GM13977 (cell line): ENCODE data around the gene NANS.
"Not testable (repeated sequence)": the region's sequence is repeated elsewhere in the genome, so short reads cannot be mapped to it uniquely, and the experiment has no call there.

Experiments
- DNase-seq: peaks from one replicate; pipeline ENCODE4 v3.0.0; 2012; ENCODE audit warnings: low spot score
- in situ Hi-C: fragments of 300-500 bp; cut with MboI; formaldehyde crosslinking; loops from one replicate; pipeline ENCODE4 v1.12.0; 2022; ENCODE audit warnings: low sequenced_read_pairs, low pct_unique_long_range_greater_than_20kb, mixed read lengths, inconsistent platforms; ENCODE audit not compliant: unreplicated experiment
- TF ChIP-seq, protein P1 (sequence below): IDR thresholded peaks from 2 replicates; pipeline ENCODE4 v1.5.1; 2012; ENCODE audit warnings: mild to moderate bottlenecking, control low read depth; ENCODE audit not compliant: insufficient read depth; ENCODE audit errors: extremely low read depth, missing control alignments

Gene NANS

DNA sequence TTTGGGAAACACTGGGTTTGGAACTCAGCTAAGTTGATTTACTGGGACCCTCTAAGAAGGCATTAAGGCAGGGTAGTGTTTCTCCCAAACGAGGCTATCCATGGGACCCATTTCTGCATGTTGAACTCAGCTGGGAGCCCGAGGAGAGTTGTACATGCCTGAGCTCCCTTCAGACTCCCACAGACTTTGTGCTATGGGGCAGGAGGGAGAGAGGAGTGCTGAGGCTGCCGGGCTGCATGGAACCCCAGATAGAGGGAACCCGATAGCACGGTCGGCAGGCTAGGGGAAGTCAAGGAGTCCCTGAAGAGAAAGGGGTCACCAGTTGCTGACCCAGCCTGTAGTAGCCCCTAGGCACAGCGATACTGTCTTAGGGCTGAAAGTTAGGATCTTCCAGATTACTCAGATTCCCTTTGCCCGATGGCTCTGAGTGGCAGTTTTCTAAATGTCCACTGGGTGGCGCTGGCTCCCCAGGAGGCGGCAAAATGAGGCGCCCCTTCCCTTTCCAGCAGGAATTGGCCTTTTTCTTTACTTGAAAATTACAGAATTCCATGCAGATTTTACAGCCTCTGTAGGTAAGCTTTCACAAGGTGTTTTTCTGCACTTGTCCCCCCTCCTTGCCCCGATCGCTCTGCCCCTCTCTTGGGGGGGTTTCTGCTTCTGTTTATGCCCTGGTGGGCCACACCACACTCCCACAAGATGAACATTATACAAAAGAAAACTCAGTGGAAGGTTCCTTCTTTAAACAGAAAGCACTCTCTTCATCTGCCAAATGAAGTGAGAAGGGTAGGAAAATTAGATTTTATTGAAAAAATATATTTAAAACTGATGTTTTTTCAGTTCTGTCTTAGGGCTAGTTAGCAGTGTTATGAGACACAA lies 17.8 kb downstream of the NANS start:
- in situ Hi-C loops, result loop anchor here (10.0 kb wide), 1 partner anchor 190 kb away; no protein-coding TSS in a partner anchor
- TF ChIP-seq, protein P1, sequence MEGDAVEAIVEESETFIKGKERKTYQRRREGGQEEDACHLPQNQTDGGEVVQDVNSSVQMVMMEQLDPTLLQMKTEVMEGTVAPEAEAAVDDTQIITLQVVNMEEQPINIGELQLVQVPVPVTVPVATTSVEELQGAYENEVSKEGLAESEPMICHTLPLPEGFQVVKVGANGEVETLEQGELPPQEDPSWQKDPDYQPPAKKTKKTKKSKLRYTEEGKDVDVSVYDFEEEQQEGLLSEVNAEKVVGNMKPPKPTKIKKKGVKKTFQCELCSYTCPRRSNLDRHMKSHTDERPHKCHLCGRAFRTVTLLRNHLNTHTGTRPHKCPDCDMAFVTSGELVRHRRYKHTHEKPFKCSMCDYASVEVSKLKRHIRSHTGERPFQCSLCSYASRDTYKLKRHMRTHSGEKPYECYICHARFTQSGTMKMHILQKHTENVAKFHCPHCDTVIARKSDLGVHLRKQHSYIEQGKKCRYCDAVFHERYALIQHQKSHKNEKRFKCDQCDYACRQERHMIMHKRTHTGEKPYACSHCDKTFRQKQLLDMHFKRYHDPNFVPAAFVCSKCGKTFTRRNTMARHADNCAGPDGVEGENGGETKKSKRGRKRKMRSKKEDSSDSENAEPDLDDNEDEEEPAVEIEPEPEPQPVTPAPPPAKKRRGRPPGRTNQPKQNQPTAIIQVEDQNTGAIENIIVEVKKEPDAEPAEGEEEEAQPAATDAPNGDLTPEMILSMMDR, result peak; percentile 92
- DNase-seq, result peak; percentile 71

DNA sequence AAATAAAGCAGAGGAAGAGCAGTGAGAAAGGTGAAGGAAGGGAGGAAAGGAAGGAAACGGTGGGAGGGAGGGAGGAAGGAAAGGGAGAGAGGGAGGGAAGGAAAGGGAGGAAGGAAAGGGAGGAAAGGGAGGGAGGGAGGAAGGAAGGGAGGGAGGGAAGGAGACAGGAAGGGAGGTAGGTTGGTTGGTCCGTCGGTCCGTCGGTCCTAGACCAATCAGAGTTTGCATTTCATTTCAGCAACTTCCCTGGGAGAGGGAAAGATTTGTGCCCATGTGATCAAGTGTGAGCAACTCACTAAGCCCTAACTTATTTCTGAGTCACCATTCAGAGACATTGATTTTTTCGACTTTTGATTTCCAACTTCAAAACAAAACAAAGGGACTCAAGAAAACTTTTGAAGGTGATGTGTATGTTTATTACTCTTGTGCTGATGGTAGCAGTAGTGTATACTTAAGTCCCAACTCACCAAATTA lies 18.8 kb downstream of the NANS start:
- TF ChIP-seq, protein P1, result no peak
- in situ Hi-C loops, result loop anchor here (10.0 kb wide), 1 partner anchor 189 kb away; no protein-coding TSS in a partner anchor
- no peak for DNase-seq

DNA sequence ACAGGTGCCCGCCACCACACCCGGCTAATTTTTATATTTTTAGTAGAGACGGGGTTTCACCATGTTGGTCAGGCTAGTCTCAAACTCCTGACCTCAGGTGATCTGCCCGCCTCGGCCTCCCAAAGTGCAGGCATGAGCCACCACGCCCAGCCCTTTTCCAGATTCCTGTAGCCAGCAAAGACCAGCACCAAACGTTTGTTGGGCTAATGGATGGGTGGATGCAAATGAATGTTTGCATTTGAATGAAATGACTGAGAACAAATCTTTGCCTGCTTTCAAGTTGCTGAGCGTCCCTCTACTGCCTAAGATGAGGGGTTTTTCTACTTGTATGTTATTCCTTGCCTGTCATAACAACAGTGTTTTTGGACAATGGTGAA lies 20.0 kb downstream of the NANS start:
- DNase-seq, result not testable (repeated sequence)
- in situ Hi-C loops, result loop anchor here (10.0 kb wide), 1 partner anchor 188 kb away; no protein-coding TSS in a partner anchor

DNA sequence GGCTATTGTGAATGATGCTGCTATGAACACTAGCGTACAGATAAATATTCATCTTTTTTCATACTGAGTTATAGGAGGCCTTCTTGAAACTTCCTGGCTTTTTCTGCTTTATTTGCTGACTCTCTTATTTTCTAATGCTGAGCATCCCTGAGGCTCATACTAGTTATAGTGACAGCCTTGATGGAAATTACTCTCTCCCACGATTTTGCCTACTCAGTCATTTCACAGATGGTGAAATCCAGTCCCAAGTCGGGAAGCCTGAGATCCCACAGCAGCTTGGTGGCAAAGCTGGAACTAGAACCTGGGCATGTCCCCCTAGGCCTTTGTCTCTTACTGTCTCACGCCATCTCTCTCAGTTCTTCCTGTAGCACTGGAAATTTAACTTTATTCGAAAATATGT lies 22.4 kb downstream of the NANS start:
- in situ Hi-C loops, result loop anchor here (10.0 kb wide), 1 partner anchor 186 kb away; no protein-coding TSS in a partner anchor
- DNase-seq, result no peak
- TF ChIP-seq, protein P1, result no peak

DNA sequence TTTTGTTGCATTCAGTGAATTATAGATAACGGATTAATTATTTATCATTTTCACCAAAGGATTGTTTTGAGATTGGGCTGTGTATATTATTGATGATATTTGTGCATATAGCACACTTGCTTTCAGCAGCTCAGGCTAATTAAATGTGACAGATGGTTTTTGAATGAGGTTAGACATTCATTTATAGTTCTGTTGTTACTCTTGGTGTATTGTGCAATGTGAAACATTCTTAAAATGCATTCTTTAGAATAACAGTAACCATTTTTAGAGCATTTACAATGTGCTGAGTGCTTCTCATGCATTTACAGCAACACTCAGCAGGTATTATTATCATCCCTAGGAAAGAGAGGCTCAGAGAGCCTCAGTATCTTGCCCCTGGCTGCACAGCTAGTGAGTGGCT lies 23.8 kb downstream of the NANS start:
- TF ChIP-seq, protein P1, result no peak
- in situ Hi-C loops, result no loop called here
- no peak for DNase-seq

DNA sequence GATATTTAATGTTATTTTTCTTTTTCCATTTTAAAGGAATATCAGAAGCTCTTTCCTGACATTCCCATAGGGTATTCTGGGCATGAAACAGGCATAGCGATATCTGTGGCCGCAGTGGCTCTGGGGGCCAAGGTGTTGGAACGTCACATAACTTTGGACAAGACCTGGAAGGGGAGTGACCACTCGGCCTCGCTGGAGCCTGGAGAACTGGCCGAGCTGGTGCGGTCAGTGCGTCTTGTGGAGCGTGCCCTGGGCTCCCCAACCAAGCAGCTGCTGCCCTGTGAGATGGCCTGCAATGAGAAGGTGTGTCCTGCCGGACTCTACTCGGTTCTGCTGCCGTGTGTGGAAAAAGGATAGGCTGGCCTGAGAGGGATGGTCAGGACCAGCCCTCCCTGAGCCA lies 24.2 kb downstream of the NANS start:
- in situ Hi-C loops, result no loop called here
- DNase-seq, result no peak

More for the DNA sequence above, 24.2 kb downstream of the NANS start:
- TF ChIP-seq, protein P1, result no peak
